ENCODE data around the gene ENDOG.

DNA sequence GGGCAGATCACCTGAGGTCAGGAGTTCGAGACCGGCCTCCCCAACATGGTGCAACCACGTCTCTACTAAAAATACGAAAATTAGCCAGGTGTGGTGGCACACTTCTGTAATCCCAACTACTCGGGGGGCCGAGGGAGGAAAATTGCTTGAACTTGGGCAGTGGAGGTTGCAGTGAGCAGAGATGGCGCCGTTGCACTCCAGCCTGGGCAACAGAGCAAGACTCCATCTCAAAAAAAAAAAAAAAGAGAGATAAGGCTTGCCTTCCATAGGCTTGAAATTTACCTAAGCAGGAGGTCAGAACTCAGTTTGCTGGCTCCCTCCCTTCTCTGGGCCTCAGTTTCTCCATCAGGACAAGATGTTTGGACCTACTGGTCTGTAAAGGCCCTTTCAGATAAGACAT lies 10.0 kb downstream of the ENDOG start:
- TF ChIP-seq, protein P1, sequence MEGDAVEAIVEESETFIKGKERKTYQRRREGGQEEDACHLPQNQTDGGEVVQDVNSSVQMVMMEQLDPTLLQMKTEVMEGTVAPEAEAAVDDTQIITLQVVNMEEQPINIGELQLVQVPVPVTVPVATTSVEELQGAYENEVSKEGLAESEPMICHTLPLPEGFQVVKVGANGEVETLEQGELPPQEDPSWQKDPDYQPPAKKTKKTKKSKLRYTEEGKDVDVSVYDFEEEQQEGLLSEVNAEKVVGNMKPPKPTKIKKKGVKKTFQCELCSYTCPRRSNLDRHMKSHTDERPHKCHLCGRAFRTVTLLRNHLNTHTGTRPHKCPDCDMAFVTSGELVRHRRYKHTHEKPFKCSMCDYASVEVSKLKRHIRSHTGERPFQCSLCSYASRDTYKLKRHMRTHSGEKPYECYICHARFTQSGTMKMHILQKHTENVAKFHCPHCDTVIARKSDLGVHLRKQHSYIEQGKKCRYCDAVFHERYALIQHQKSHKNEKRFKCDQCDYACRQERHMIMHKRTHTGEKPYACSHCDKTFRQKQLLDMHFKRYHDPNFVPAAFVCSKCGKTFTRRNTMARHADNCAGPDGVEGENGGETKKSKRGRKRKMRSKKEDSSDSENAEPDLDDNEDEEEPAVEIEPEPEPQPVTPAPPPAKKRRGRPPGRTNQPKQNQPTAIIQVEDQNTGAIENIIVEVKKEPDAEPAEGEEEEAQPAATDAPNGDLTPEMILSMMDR (conservative IDR thresholded peaks at IDR 0.05) = no peak; the same call in 1 of the 2 replicates
- no peak for TF ChIP-seq ZFX (IDR thresholded peaks at IDR 0.05)

Measured in C4-2B (cell line).